Sigmoid colon (tissue), 7 donors: Measurements from ENCODE around the gene TMEM267. TPM values are rescaled to one million over a fixed set of nuclear protein-coding genes. Genes with fewer than 3 reads are reported as not detected.

Experiments
- DNase-seq: peaks from one replicate; pipeline ENCODE4 v3.0.0-alpha.2; 2019
- H3K27ac ChIP-seq, 4 donors: fragments of 200-600 bp; sonication (generic); one replicate each; pipeline ENCODE4 v1.5.1; 2016 to 2019; ENCODE audit warnings: mild to moderate bottlenecking in 1 of 4
- H3K27me3 ChIP-seq, 3 donors: fragments of 200-600 bp; sonication (generic); one replicate each; pipeline ENCODE4 v1.5.1; 2019; ENCODE audit warnings: mild to moderate bottlenecking in 1 of 3
- H3K36me3 ChIP-seq, 4 donors: fragments of 200-600 bp; sonication (generic); one replicate each; pipeline ENCODE4 v1.5.1; 2016 to 2019
- H3K4me1 ChIP-seq, 4 donors: fragments of 200-600 bp; sonication (generic); one replicate each; pipeline ENCODE4 v1.5.1; 2017 to 2019
- H3K4me3 ChIP-seq, 4 donors: fragments of 200-600 bp; sonication (generic); one replicate each; pipeline ENCODE4 v1.5.1; 2017 to 2019; ENCODE audit warnings: mild to moderate bottlenecking in 2 of 4, moderate library complexity in 1 of 4
- H3K9me3 ChIP-seq, 4 donors: fragments of 200-600 bp in 3 of 4; sonication (generic) in 3 of 4; one replicate each; pipeline versions ENCODE4 v1.5.1 to v1.6.1; 2013 to 2019
- EP300 ChIP-seq, 4 donors: sonication (generic); formaldehyde crosslinking; IDR thresholded peaks; one replicate each; pipeline ENCODE4 v1.6.1; 2017; ENCODE audit warnings: antibody characterized with exemption in 4 of 4
- POLR2A ChIP-seq, 2 donors: fragments of 450-650 bp; IDR thresholded peaks; one replicate each; pipeline ENCODE4 v1.6.1; 2016; ENCODE audit warnings: antibody characterized with exemption in 2 of 2, mild to moderate bottlenecking in 2 of 2, moderate library complexity in 2 of 2
- POLR2AphosphoS5 ChIP-seq, 4 donors: sonication (generic); formaldehyde crosslinking; IDR thresholded peaks; one replicate each; pipeline ENCODE4 v1.6.1; 2017; ENCODE audit warnings: antibody characterized with exemption in 4 of 4
- WGBS, 2 donors: extraction: QIAGEN DNeasy Blood & Tissue Kit; methylation state at CpG; one replicate each; pipeline ENCODE4 v1.1.7; 2013; 5-methylcytosine and 5-hydroxymethylcytosine counted together
- intact Hi-C: fragments of 100-400 bp; cut with DNase I; formaldehyde crosslinking; loops from one replicate; pipeline ENCODE4 v1.15.1; 2023
- polyA plus RNA-seq, 3 donors: library from polyadenylated mRNA; stranded (reverse); fragments of 200-250 nt; gene quantifications; one replicate each; pipeline ENCODE4 v1.2.3, GENCODE V29; 2013
- total RNA-seq, 4 donors: library from RNA; depleted of rRNA; stranded (reverse); fragments of >200 nt; gene quantifications; one replicate each; pipeline ENCODE4 v1.1.0, GENCODE V29; 2016
- TF ChIP-seq, protein P1 (sequence below), 4 experiments: fragments of 450-650 bp in 3 of 4; fragments of 200-600 bp in 1 of 4; IDR thresholded peaks; one replicate each; pipeline ENCODE4 v1.5.1; 2016 to 2019; ENCODE audit warnings: antibody characterized with exemption in 4 of 4, mild to moderate bottlenecking in 3 of 4, moderate library complexity in 2 of 4
- donor health status: healthy with polysubstance abuse.
- donor health status: Bipolar disorder and iron deficiency.
- donor health status: healthy.

Gene TMEM267
- total and polyA plus RNA-seq, 7 donors: 3.2 to 15.0 (median 9.9) TPM

GRCh38 chr5:43498581-43498980 lies 14.9 kb upstream of the TMEM267 start:
- H3K4me1 ChIP-seq: no peaks in the 10 kb centered on the region
- H3K9me3 ChIP-seq: no peaks in the 10 kb centered on the region
- H3K36me3 ChIP-seq: peaks cover 0 to 9% (median 0%) of the 10 kb centered on the region in 4 donors
- no peak overlapping the region for H3K4me3 ChIP-seq
- intact Hi-C loops: no loop called here
- no peaks in the 10 kb centered on the region for H3K27me3 ChIP-seq
- 92 to 94% methylated on average over 2 of the region's 2 CpGs for WGBS, 2 donors
- no peak for DNase-seq
- TF ChIP-seq, protein P1, sequence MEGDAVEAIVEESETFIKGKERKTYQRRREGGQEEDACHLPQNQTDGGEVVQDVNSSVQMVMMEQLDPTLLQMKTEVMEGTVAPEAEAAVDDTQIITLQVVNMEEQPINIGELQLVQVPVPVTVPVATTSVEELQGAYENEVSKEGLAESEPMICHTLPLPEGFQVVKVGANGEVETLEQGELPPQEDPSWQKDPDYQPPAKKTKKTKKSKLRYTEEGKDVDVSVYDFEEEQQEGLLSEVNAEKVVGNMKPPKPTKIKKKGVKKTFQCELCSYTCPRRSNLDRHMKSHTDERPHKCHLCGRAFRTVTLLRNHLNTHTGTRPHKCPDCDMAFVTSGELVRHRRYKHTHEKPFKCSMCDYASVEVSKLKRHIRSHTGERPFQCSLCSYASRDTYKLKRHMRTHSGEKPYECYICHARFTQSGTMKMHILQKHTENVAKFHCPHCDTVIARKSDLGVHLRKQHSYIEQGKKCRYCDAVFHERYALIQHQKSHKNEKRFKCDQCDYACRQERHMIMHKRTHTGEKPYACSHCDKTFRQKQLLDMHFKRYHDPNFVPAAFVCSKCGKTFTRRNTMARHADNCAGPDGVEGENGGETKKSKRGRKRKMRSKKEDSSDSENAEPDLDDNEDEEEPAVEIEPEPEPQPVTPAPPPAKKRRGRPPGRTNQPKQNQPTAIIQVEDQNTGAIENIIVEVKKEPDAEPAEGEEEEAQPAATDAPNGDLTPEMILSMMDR (IDR thresholded peaks at IDR 0.05): no peak
- TF ChIP-seq POLR2AphosphoS5 (IDR thresholded peaks at IDR 0.05) (no peak), EP300 (IDR thresholded peaks at IDR 0.05) (no peak), POLR2A (IDR thresholded peaks at IDR 0.05) (no peak)
- H3K27ac ChIP-seq: no peak overlapping the region

DNA sequence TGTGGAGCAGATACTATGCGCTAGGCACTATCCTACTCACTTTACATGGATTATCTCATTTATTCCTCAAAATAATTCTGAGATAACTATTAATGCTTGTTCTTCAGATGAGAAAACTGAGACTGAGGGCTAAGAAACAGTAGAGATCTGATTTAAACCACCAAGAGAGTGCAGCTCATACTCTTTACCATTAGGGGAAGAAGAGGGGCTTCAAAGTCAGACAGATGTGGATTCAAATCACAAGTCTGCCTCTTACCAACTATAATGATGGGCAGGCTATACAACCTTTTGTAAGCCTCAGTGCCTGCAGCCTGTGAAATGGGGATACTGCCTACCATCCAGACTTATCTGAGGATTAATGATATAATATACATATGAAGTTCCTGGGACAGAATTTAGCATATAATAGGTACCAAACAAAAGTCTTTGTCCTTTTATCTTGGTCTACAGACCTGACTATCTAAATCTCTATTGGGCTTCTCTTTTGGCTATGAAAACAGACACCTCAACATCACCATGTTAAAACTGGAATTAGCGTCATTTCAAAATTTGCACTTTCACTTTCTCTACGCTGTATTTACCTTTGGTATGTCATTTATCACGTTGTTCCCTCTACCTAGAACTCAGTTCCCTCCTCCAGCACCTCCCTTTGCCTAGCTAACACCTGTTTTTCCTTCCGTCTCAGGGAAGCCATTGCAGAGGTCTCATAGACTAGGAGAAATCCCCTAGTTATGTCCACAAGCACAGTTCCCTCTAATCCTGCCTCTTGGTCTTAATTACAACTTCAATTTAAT lies 13.8 kb upstream of the TMEM267 start:
- Histone ChIP-seq H3K4me1 (no peaks in the 10 kb centered on the region), H3K4me3 (no peak overlapping the region), H3K27ac (no peak overlapping the region), H3K36me3 (peaks cover 0 to 2% (median 0%) of the 10 kb centered on the region in 4 donors), H3K27me3 (no peaks in the 10 kb centered on the region), H3K9me3 (no peaks in the 10 kb centered on the region)
- WGBS, 2 donors: 36 to 72% methylated on average over 5 of the region's 5 CpGs
- no peak for TF ChIP-seq EP300 (IDR thresholded peaks at IDR 0.05)
- TF ChIP-seq, protein P1 (IDR thresholded peaks at IDR 0.05): no peak
- no peak for TF ChIP-seq POLR2AphosphoS5 (IDR thresholded peaks at IDR 0.05)
- TF ChIP-seq POLR2A (IDR thresholded peaks at IDR 0.05): no peak
- DNase-seq: no peak
- intact Hi-C loops: no loop called here

DNA sequence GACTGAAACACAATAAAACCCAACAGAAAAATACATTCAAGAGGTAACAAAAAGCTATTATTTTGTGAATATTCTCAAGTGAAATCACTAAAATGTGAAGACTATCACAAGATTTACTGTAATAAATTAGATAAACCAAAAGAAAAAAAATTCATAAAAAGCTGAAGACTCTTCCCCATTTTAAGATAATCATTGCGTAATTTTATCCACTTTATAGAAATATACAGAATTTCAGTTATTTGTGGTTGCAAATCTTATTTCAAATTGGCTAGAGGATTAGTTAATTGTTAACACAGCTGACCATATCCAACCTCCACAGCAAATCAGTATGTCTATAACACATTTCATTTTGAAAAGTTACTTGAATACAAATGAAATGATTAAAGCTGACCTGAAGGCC lies 7.7 kb upstream of the TMEM267 start:
- Histone ChIP-seq H3K4me3 (no peak overlapping the region), H3K9me3 (no peaks in the 10 kb centered on the region), H3K27me3 (no peaks in the 10 kb centered on the region), H3K36me3 (peaks cover 0 to 11% (median 0%) of the 10 kb centered on the region in 4 donors), H3K27ac (no peak overlapping the region), H3K4me1 (no peaks in the 10 kb centered on the region)
- intact Hi-C loops: no loop called here
- TF ChIP-seq POLR2A (IDR thresholded peaks at IDR 0.05) (no peak), POLR2AphosphoS5 (IDR thresholded peaks at IDR 0.05) (no peak), EP300 (IDR thresholded peaks at IDR 0.05) (no peak)
- TF ChIP-seq, protein P1 (IDR thresholded peaks at IDR 0.05): no peak
- no peak for DNase-seq
- 99% methylated on average over 1 of the region's 1 CpG for WGBS, 2 donors

- Histone ChIP-seq H3K4me3 (no peak overlapping the region), H3K27me3 (no peaks in the 10 kb centered on the region), H3K36me3 (peaks cover 0 to 4% (median 0%) of the 10 kb centered on the region in 4 donors), H3K27ac (no peak overlapping the region), H3K4me1 (peaks cover 0 to 23% (median 19%) of the 10 kb centered on the region in 4 donors), H3K9me3 (no peaks in the 10 kb centered on the region)
- TF ChIP-seq, protein P1 (IDR thresholded peaks at IDR 0.05): no peak
- no peak for TF ChIP-seq EP300 (IDR thresholded peaks at IDR 0.05)
- TF ChIP-seq POLR2AphosphoS5 (IDR thresholded peaks at IDR 0.05): no peak
- intact Hi-C loops: loop anchor here (10.0 kb wide), 2 partner anchors 92 to 118 kb away; partner anchors contain the start of gene NNT
- no peak for DNase-seq
- WGBS, 2 donors: 92 to 93% methylated on average over 3 of the region's 3 CpGs
These were observed 2.7 kb upstream of the TMEM267 start for GRCh38 chr5:43486353-43486752.
